Right lobe of liver (tissue), 4 donors: ENCODE data around the gene ENO4.

Experiments
- CTCF ChIP-seq, 4 donors: fragments of 200-600 bp in 3 of 4; fragments of 450-650 bp in 1 of 4; IDR thresholded peaks; one replicate each; pipeline versions ENCODE4 v1.5.1 to v1.8.0; 2016 to 2022; ENCODE audit warnings: antibody characterized with exemption in 4 of 4, mild to moderate bottlenecking in 2 of 4
- POLR2A ChIP-seq: fragments of 450-650 bp; IDR thresholded peaks from one replicate; pipeline ENCODE4 v1.6.1; 2017; ENCODE audit warnings: antibody characterized with exemption, mild to moderate bottlenecking
- donor health status: DM: no; HTN: no; CAD: no.
- donor health status: DM: no; HTN: no; CAD: no.
- donor health status: DM: no; HTN: yes; CAD: no.

- TF ChIP-seq CTCF (IDR thresholded peaks at IDR 0.05): no peak
- TF ChIP-seq POLR2A: no peak
Measured at GRCh38 chr10:116878123-116878522, 28.8 kb downstream of the ENO4 start.
